ENCODE results near the gene ASB2. TPM values are rescaled to one million over a fixed set of nuclear protein-coding genes. Genes with fewer than 3 reads are reported as not detected.

Gene ASB2
- polyA plus RNA-seq, 4 donors = 0.30 to 0.58 (median 0.40) TPM

DNA sequence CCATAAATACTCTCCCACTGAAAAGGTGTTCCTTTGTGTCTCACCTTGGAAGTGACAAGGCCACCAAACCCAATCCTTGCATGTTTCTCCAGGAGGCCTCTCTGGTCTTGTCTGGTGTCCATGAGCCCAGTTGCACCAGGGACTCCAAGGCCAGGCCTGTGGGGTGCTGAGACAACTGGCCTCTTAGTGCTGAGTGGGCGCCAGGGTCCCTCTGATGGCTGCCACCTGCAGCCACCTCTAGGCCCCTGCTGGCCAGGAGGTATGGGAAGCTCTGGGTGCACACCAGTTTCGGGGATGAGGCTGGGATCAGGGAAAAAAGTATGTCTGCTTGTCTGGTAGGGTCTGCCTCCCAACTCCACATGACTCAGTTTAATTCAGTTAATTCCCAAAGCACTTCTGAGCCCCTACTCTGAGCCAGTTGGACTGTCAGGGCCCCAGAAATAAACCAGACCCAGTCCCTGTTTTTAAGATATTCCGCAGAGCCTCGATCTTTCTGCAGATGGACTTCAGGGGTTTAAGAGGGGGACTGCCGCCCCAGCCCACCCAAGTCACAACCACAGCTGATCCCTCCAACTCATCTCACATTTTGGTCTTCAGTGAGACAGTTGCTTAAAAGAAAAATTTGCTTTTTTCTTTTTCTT, 64.3 kb downstream of the ASB2 start:
- no peak for DNase-seq (ENCODE audit: low read depth in 4 of 4, low spot score in 3 of 4)

GRCh38 chr14:93909429-93910128, 66.8 kb downstream of the ASB2 start:
- DNase-seq (ENCODE audit: low read depth in 4 of 4, low spot score in 3 of 4) = no peak

DNA sequence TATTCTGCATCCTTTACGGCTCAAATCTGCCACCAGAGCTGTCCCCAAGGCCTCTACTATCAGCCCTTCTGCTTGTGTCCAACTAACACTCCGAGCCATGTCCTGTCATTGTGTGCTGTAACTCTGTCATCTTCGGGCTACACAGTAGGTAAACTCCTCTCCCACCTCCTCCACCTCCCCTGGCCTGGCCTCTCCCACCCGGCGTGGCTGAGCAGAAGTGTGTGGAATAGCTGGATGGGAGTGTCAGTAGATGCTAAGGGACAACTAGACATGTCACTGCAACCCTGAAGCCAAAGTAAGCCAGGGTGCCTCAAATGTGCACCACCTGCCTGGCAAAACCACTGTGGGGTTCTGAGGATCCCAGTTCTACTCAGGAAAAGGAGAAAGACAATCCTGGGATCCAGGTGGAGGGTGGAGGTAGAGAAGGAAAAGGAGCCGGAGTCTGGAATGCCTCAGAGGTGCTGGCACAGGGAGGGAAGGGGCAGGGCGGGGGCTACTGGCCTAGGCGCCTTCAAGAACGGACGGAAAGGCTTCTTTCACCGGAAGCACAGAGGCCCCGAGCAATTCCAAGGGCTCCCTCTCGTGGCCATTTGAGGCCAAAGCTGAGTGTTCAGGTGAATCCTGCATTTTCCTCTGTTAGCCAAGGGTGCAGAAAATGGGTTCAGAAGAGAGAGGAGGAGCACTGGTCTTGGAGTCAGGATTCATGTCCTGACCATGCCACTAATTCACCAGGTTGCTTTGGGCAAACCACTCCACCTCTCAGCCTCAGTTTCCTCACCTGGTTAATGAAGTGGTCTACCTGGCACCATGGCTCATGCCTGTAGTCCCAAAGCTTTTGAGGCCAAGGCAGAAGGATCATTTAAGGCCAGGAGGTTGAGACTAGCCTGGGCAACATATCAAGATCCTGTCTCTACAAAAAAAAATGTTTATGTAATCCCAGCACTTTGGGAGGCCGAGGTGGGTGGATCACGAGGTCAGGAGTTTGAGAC, 69.7 kb downstream of the ASB2 start:
- peak in 3 of 4 donors; percentile 20 to 40 (median 29) for DNase-seq (ENCODE audit: low read depth in 4 of 4, low spot score in 3 of 4)

- no peak for DNase-seq (ENCODE audit: low read depth in 4 of 4, low spot score in 3 of 4)
These were observed 70.7 kb downstream of the ASB2 start for GRCh38 chr14:93905623-93906022.

DNA sequence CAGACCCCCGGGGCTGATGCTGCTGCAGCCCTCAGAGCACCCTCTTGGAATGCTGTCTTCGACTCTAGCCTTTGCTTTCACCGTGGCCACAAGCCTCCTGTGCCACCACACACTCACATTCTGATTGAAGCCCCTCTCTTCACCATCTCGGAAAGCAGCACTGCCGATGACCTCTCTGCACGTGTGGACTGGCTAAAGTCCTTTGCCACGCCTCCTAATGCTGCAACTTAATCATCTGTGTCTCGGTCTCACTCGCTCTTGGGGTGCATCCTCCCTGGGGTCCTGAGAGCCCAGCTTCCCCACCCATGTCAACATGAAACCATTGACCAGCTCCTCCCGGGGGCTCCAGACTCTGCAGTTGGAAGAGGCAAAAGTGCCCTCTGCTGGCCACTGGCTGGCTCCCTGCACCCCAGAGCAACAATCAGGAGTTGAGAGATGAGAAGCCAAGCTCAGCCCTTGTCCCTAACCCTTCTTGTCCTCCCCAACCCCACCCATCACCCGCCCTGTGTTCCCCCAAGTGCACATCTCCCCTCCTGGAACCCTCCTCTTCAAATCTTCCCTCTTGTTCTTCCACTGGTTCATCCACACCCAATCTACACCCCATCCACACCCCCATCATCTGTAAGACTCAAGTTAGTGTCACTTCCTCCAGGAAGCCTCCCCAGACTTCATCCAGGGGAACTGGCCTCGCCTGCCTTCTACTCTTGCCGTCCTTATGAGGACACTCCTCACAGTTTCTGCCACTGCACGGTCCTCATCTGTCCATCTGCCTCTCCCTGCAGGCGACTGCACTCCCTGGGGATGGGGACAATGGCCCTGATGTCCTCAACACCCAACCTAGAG, 72.8 kb downstream of the ASB2 start:
- no peak for DNase-seq (ENCODE audit: low read depth in 4 of 4, low spot score in 3 of 4)

DNA sequence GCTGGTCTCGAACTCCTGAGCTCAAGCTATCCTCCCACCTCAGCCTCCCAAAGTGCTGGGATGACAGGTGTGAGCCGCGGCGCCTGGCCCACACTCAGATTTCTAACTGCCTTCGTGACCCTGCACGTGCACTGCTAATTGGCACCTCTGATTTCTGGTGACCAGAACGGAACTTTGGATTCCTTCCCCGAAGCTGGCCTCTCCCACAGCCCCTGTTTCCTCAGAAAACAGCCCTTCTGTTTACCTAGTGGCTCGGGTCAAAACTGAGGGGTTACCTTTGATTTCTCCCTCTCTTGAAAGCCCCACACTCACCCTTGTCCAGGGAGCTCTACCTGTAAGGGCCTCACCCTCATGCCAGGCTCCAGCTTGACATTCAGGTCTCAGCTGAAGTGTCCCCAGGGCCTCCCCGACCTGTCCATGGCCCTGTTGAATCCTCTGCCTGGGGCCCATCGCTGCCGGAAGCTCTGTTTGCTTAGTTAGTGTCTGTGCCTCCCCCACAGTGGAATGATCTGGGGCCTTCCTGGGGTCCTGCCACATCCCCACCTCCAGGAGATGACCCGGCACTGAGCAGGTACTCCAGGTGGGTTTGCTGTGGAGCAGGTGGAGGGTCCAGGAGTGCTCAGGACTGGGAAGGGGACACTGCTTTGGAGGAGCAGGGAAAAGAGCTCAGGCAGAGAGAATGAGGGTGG, 73.6 kb downstream of the ASB2 start:
- DNase-seq (ENCODE audit: low read depth in 4 of 4, low spot score in 3 of 4) = no peak

GRCh38 chr14:93901813-93902212, 74.6 kb downstream of the ASB2 start:
- no peak for DNase-seq (ENCODE audit: low read depth in 4 of 4, low spot score in 3 of 4)

- DNase-seq (ENCODE audit: low read depth in 4 of 4, low spot score in 3 of 4) = no peak
These were observed 77.6 kb downstream of the ASB2 start for GRCh38 chr14:93898731-93899130.

DNA sequence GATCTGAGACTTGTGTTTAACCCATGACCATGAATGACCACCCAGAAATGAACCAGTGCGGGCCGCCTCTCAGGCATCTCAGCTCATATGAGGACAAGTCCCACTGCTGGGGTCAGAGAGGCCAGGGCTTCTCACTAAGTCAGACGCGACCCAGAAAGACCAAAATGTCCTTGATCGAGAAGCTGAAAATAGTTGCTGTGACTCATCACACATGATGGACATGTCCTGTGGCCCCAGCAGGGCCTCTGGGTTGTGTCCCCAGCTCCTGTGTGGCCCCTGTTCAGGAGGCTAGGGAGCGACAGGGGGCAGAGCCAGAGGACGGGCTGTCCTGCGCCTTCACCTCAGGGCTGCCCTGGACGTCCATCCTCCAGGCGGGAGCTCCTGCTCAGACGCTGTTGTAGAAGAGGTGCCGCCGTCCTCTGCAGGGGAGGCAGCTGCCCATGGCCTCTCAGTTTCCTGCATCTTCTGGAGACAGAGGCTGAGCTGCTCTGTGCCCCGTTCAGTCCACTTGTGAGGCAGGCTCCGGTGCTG, 78.2 kb downstream of the ASB2 start:
- no peak for DNase-seq (ENCODE audit: low read depth in 4 of 4, low spot score in 3 of 4)

DNA sequence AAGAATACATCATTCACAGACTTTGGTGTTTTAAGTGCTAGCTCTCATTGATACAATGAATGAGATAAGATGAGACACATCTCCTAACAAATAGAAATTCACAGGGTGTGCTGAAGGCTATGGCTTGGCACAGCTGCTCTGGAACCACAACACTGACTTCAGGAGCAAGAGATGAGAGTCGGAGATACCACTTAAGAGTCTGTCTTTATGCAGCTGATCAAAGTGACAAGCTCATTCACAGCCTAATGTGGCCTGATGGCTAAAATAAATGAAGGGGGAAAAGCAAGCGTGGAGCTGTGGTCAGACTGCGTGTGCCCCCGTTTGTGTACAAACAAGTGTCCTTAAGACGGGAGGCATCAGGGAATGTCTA, 78.9 kb downstream of the ASB2 start:
- no peak for DNase-seq (ENCODE audit: low read depth in 4 of 4, low spot score in 3 of 4)

- DNase-seq (ENCODE audit: low read depth in 4 of 4, low spot score in 3 of 4) = no peak
These were observed 81.3 kb downstream of the ASB2 start for GRCh38 chr14:93895023-93895604.

DNA sequence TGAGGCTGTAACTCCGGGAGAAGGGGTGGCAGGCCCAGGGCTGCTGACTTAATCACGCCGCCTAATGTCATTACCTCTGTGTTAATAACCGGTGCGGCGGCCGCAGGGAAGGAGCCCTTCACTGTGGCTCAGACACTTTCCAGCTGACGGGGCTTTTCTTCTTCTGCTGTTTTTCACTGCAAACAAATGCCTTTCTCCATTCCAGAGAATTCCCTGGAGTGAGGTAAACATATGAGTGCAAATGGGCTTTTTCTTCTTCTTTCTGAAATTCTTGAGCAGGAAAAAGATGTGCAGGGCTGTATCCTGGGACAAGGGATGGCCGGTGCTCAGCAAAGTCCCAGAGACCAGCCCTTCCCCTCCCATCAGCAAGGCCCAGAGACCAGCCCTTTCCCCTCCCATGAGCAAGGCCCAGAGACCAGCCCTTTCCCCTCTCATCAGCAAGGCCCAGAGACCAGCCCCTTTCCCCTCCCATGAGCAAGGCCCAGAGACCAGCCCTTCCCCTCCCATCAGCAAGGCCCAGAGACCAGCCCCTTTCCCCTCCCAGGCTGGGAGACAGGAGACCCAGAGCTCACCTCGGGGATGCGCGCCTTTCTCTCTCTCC, 82.6 kb downstream of the ASB2 start:
- DNase-seq (ENCODE audit: low read depth in 4 of 4, low spot score in 3 of 4) = no peak

DNA sequence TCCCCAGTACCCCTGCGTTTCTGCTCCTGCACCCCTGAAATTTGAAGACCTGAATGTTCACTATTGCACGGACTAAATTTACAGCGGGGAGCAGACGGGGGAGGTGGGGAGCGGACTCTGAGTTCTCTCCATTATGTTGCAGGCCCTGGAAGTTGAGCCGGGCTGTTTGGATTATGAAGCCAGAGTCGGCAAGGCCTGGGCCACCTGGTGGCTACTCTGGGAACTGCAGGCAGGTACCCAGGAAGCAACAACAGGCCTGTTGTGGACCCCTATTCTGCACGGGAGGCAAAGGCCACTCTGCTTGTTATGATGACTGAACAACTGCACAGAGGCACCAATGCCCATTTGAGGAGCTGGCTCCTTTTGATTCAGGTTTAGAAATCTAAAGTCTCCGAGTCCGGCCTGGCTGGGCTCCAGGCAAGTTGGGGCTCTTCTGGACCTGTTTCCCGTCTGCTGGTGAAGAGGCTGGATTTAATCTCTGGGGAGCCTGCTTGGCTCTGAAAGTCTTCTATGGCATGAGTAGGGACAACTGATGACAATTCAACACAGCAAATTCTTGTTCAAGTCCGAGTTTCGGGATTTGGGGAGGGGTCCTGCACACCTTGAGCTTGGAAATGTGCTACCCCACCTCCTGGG, 83.3 kb downstream of the ASB2 start:
- DNase-seq (ENCODE audit: low read depth in 4 of 4, low spot score in 3 of 4) = peak; percentile 45 to 69 (median 47)

DNA sequence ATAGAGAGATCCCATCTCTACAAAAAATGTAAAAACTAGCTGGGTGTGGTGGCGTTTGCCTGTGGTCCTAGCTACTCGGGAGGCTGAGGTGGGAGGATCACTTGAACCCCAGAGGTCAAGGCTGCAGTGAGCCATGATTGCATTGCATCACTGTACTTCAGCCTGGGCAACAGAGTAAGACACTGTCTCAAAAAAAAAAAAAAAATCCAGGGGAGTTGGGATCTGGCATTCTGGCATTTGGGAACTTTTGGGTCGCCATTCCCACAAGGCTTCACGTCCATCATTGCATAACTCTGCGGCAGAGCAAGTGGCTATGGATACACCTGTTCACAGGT, 83.9 kb downstream of the ASB2 start:
- DNase-seq (ENCODE audit: low read depth in 4 of 4, low spot score in 3 of 4) = no peak

DNA sequence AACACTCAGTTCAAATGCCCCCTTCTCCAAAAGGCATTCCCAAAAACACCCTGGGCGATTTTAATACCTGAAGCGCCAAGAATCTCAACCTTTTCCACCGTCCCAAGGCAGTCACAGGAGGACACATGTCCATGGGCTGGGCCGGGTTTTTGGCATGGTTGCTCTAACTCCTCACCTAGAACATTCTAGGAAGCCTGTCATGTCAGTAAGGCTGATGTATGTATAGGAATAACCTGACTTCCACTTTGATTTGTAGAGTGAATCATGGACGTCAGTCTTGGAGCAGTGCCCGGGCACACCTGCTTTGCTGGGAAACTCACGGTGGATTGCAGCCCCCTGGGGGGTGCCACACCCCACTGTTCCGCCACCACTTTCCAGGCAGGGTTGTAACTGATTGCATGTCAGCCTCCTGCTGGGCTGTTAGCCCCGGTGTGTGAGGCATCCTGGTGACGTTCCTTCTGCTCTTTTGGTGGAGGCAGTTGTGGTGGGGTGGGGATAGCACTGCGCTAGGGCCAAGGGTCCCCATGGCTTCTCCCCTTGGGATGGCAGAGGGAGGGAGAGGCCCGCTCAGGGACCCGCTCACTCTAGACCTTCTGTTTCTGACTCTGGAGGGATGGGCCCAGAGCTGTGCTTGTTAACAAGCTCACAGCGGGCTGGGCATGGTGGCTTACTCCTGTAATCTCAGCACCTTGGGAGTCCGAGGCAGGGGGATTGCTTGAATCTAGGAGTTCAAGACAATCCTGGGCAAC, 84.4 kb downstream of the ASB2 start:
- DNase-seq (ENCODE audit: low read depth in 4 of 4, low spot score in 3 of 4) = no peak

GRCh38 chr14:93889739-93890483, 86.5 kb downstream of the ASB2 start:
- no peak for DNase-seq (ENCODE audit: low read depth in 4 of 4, low spot score in 3 of 4)

DNA sequence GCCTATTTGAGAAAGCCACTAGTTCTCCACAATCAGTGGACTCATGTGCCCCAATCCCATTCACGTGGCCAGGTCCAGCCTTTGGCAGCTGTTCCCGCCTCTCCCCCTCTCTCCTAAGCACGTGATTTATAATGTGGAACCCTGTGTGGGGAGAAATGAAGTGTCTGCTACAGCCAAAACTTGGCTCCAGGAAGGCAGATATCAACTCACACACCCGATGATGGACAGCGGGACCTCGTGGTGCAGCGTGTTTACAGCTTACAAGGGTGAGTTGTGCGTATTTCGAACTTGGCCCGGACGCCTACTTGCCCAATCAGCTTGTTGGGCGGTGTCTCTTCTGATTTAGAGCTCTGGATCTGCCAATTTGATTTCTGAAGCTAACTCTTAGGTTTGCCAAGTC, 87.4 kb downstream of the ASB2 start:
- no peak for DNase-seq (ENCODE audit: low read depth in 4 of 4, low spot score in 3 of 4)

Data from right renal pelvis (tissue), 4 donors.